Panc1 (cell line): ENCODE data around the gene TRIM68. TPM values are rescaled to one million over a fixed set of nuclear protein-coding genes. Genes with fewer than 3 reads are reported as not detected.

Experiments used
- ATAC-seq: fragments of 200-7000 bp; cut with Tn5 transposase; 2 replicates; pipeline ENCODE4 v1.9.1; 2020; ENCODE audit warnings: mild to moderate bottlenecking, moderate library complexity
- BruUV-seq: library from RNA; stranded (reverse); fragments of 400-500 nt; replicated peaks from 2 replicates; lab custom pipeline; 2021; lab: Mats Ljungman, UMichigan
- CTCF ChIA-PET: fragments of 300-600 bp; sonication (Branson Sonifier 250); formaldehyde crosslinking; loops from one replicate; lab custom pipeline; 2022; ENCODE audit warnings: antibody characterized with exemption; lab: Charles Lee
- POLR2A ChIA-PET: fragments of 300-600 bp; sonication (Branson Sonifier 250); formaldehyde crosslinking; loops from one replicate; lab custom pipeline; 2022; ENCODE audit warnings: antibody characterized with exemption; lab: Charles Lee
- DNase-seq: peaks from one replicate; pipeline ENCODE4 v3.0.0-alpha.2; 2010; ENCODE audit warnings: low read depth, low spot score
- H3K27ac ChIP-seq: 2 replicates; pipeline ENCODE4 v1.5.1; 2011; ENCODE audit warnings: mild to moderate bottlenecking, low read length, inconsistent platforms
- H3K27me3 ChIP-seq: fragments of 200-500 bp; sonication (Bioruptor generic); 2 replicates; pipeline ENCODE4 v1.6.0; 2014; ENCODE audit warnings: low read length, inconsistent platforms; ENCODE audit not compliant: control insufficient read depth, insufficient read depth
- H3K36me3 ChIP-seq: fragments of 200-500 bp; sonication (Bioruptor generic); 2 replicates; pipeline ENCODE4 v1.5.1; 2014; ENCODE audit warnings: inconsistent platforms, mild to moderate bottlenecking, low read length, moderate library complexity; ENCODE audit not compliant: control insufficient read depth, insufficient read depth
- H3K4me1 ChIP-seq: 2 replicates; pipeline ENCODE4 v1.5.1; 2011; ENCODE audit warnings: inconsistent platforms, mild to moderate bottlenecking, low read length, moderate library complexity; ENCODE audit not compliant: control insufficient read depth, insufficient read depth
- H3K4me3 ChIP-seq, 2 experiments: 2 replicates each; pipeline ENCODE4 v1.5.1; 2011 to 2012; ENCODE audit warnings: low read depth in 2 of 2, low read length in 2 of 2, mild to moderate bottlenecking in 2 of 2, inconsistent platforms in 1 of 2, moderate library complexity in 1 of 2
- H3K9me3 ChIP-seq: fragments of 200-500 bp; sonication (Bioruptor generic); 2 replicates; pipeline ENCODE4 v1.5.1; 2014; ENCODE audit warnings: low read depth, mild to moderate bottlenecking, inconsistent platforms, low read length, moderate library complexity; ENCODE audit not compliant: control insufficient read depth, insufficient read depth
- POLR2AphosphoS5 ChIP-seq: IDR thresholded peaks from 2 replicates; pipeline ENCODE4 v1.6.1; 2012; ENCODE audit warnings: mild to moderate bottlenecking, low read depth, low read length, moderate library complexity
- SIN3A ChIP-seq: IDR thresholded peaks from 2 replicates; pipeline ENCODE4 v1.6.1; 2012; ENCODE audit warnings: low read depth, mild to moderate bottlenecking, low read length, moderate library complexity, borderline replicate concordance; ENCODE audit not compliant: insufficient read depth
- TCF7L2 ChIP-seq: IDR thresholded peaks from 2 replicates; pipeline ENCODE4 v1.6.1; 2011; ENCODE audit warnings: mild to moderate bottlenecking, low read depth, low read length, inconsistent platforms
- in situ Hi-C: cut with HindIII; loops from 2 replicates; pipeline ENCODE4 v1.10.0; 2016; ENCODE audit warnings: low sequenced_read_pairs, low pct_unique_long_range_greater_than_20kb
- intact Hi-C: fragments of 100-400 bp; cut with micrococcal nuclease; formaldehyde crosslinking; loops from one replicate; pipeline ENCODE4 v1.10.0; 2022; ENCODE audit not compliant: unreplicated experiment
- total RNA-seq: library from RNA; stranded (reverse); gene quantifications from one replicate; pipeline ENCODE4 v1.2.1, GENCODE V29; 2021; ENCODE audit not compliant: unreplicated experiment
- TF ChIP-seq, protein P1 (sequence below), 2 experiments: IDR thresholded peaks; 2 replicates each; pipeline ENCODE4 v1.6.1; 2011 to 2012; ENCODE audit warnings: low read depth in 2 of 2, control low read depth in 1 of 2, low read length in 1 of 2, mild to moderate bottlenecking in 1 of 2, moderate library complexity in 1 of 2; ENCODE audit not compliant: insufficient read depth in 1 of 2
- TF ChIP-seq, protein P2 (sequence below): fragments of 450-650 bp; IDR thresholded peaks from 2 replicates; pipeline ENCODE4 v1.5.1; 2017; ENCODE audit warnings: mild to moderate bottlenecking

The TRIM68 gene
- total RNA-seq, 1 experiment from 2014 or later = 18.5 TPM

DNA sequence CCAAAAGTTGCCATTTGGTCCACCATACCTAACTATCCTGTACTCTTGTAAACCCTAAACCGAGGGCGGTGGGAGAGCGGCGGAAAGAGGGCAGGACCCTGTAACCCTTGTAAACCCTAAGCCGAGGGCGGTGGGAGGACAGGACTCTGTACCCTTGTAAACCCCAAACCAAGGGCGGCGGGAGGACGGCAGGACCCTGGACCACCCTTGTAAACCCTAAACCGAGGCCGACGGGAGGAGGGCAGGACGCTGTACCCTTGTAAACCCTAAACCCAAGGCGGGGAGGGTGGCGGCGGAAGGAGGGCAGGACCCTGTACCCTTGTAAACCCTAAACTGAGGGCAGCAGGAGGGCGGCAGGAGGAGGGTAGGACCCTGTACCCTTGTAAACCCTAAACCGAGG, 39.0 kb downstream of the TRIM68 start:
- no peak for ATAC-seq
- peaks cover 2% of the 10 kb centered on the region; the same call in 1 of the 2 replicates for H3K27me3 ChIP-seq
- no peak overlapping the region for H3K27ac ChIP-seq
- no peaks in the 10 kb centered on the region for H3K9me3 ChIP-seq
- DNase-seq = no peak
- no peaks in the 10 kb centered on the region for H3K4me1 ChIP-seq
- TF ChIP-seq, protein P1, sequence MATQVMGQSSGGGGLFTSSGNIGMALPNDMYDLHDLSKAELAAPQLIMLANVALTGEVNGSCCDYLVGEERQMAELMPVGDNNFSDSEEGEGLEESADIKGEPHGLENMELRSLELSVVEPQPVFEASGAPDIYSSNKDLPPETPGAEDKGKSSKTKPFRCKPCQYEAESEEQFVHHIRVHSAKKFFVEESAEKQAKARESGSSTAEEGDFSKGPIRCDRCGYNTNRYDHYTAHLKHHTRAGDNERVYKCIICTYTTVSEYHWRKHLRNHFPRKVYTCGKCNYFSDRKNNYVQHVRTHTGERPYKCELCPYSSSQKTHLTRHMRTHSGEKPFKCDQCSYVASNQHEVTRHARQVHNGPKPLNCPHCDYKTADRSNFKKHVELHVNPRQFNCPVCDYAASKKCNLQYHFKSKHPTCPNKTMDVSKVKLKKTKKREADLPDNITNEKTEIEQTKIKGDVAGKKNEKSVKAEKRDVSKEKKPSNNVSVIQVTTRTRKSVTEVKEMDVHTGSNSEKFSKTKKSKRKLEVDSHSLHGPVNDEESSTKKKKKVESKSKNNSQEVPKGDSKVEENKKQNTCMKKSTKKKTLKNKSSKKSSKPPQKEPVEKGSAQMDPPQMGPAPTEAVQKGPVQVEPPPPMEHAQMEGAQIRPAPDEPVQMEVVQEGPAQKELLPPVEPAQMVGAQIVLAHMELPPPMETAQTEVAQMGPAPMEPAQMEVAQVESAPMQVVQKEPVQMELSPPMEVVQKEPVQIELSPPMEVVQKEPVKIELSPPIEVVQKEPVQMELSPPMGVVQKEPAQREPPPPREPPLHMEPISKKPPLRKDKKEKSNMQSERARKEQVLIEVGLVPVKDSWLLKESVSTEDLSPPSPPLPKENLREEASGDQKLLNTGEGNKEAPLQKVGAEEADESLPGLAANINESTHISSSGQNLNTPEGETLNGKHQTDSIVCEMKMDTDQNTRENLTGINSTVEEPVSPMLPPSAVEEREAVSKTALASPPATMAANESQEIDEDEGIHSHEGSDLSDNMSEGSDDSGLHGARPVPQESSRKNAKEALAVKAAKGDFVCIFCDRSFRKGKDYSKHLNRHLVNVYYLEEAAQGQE (IDR thresholded peaks at IDR 0.05; ENCODE audit: insufficient read depth in 1 of 2, low read depth in 2 of 2, low read length in 1 of 2) = no peak
- no peak for TF ChIP-seq TCF7L2
- TF ChIP-seq, protein P2, sequence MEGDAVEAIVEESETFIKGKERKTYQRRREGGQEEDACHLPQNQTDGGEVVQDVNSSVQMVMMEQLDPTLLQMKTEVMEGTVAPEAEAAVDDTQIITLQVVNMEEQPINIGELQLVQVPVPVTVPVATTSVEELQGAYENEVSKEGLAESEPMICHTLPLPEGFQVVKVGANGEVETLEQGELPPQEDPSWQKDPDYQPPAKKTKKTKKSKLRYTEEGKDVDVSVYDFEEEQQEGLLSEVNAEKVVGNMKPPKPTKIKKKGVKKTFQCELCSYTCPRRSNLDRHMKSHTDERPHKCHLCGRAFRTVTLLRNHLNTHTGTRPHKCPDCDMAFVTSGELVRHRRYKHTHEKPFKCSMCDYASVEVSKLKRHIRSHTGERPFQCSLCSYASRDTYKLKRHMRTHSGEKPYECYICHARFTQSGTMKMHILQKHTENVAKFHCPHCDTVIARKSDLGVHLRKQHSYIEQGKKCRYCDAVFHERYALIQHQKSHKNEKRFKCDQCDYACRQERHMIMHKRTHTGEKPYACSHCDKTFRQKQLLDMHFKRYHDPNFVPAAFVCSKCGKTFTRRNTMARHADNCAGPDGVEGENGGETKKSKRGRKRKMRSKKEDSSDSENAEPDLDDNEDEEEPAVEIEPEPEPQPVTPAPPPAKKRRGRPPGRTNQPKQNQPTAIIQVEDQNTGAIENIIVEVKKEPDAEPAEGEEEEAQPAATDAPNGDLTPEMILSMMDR = no peak
- TF ChIP-seq POLR2AphosphoS5 = no peak
- TF ChIP-seq SIN3A = no peak
- no TSS peak for BruUV-seq
- intact Hi-C loops (no loop called here), in situ Hi-C loops (no loop called here)
- ChIA-PET CTCF (no interaction called here), POLR2A (no interaction called here)
- no peak overlapping the region for H3K4me3 ChIP-seq
- H3K36me3 ChIP-seq = no peaks in the 10 kb centered on the region

DNA sequence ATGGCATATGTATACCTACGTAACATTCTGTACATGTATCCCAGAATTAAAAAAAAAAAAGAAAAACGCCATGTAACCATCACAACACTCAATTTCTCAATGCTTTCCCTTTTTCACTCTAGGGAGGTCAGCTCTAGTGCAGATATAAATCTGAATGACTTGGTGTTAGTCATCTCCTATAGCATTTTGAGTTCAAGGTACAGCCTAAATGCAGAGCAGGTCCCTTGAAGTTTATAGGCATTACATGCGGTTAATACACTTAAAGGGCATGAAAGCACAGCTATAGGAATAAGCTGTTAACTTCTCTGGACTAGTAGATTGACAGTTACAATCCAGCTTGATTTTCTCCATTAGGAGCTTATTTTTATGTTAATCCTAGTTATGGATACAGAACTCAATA, 42.7 kb downstream of the TRIM68 start:
- ChIA-PET POLR2A (no interaction called here), CTCF (no interaction called here)
- ATAC-seq = no peak
- Histone ChIP-seq H3K27me3 (no peaks in the 10 kb centered on the region; the same call in 1 of the 2 replicates), H3K9me3 (no peaks in the 10 kb centered on the region), H3K27ac (no peak overlapping the region), H3K4me3 (no peak overlapping the region), H3K4me1 (no peaks in the 10 kb centered on the region), H3K36me3 (no peaks in the 10 kb centered on the region)
- in situ Hi-C loops (no loop called here), intact Hi-C loops (no loop called here)
- no TSS peak for BruUV-seq
- DNase-seq = no peak
- TF ChIP-seq SIN3A (no peak), TCF7L2 (no peak), POLR2AphosphoS5 (no peak)
- TF ChIP-seq, protein P2 = no peak
- TF ChIP-seq, protein P1 (IDR thresholded peaks at IDR 0.05; ENCODE audit: insufficient read depth in 1 of 2, low read depth in 2 of 2, low read length in 1 of 2) = no peak
